Measurements from ENCODE around the gene POLK.

POLK gene

GRCh38 chr5:75622564-75622963, 110.9 kb downstream of the POLK start:
- no peak overlapping the region for H3K4me3 ChIP-seq (ENCODE audit: low read depth, low read length)
- DNase-seq (ENCODE audit: low read depth): no peak
- no peak for TF ChIP-seq MAX (IDR thresholded peaks at IDR 0.05; ENCODE audit: low read depth, low read length)
- no peak for TF ChIP-seq CTCF (IDR thresholded peaks at IDR 0.05; ENCODE audit: low read depth, low read length)
- no peak for TF ChIP-seq MYC (IDR thresholded peaks at IDR 0.05; ENCODE audit: low read depth, low read length)
- TF ChIP-seq POLR2A (IDR thresholded peaks at IDR 0.05; ENCODE audit: extremely low read depth, insufficient read length): no peak

- TF ChIP-seq MYC (IDR thresholded peaks at IDR 0.05; ENCODE audit: low read depth, low read length): no peak
- no peak for TF ChIP-seq MAX (IDR thresholded peaks at IDR 0.05; ENCODE audit: low read depth, low read length)
- no peak for DNase-seq (ENCODE audit: low read depth)
- no peak overlapping the region for H3K4me3 ChIP-seq (ENCODE audit: low read depth, low read length)
Observed at GRCh38 chr5:75623846-75624245, 112.2 kb downstream of the POLK start.

GRCh38 chr5:75626959-75627358, 115.3 kb downstream of the POLK start:
- TF ChIP-seq MYC (IDR thresholded peaks at IDR 0.05; ENCODE audit: low read depth, low read length) (no peak), POLR2A (IDR thresholded peaks at IDR 0.05; ENCODE audit: extremely low read depth, insufficient read length) (no peak), CTCF (IDR thresholded peaks at IDR 0.05; ENCODE audit: low read depth, low read length) (no peak), MAX (IDR thresholded peaks at IDR 0.05; ENCODE audit: low read depth, low read length) (no peak)
- H3K4me3 ChIP-seq (ENCODE audit: low read depth, low read length): no peak overlapping the region
- DNase-seq (ENCODE audit: low read depth): no peak

GRCh38 chr5:75627801-75628200, 116.1 kb downstream of the POLK start:
- DNase-seq (ENCODE audit: low read depth): no peak
- no peak for TF ChIP-seq CTCF (IDR thresholded peaks at IDR 0.05; ENCODE audit: low read depth, low read length)
- TF ChIP-seq POLR2A (IDR thresholded peaks at IDR 0.05; ENCODE audit: extremely low read depth, insufficient read length): no peak
- no peak for TF ChIP-seq MYC (IDR thresholded peaks at IDR 0.05; ENCODE audit: low read depth, low read length)
- no peak overlapping the region for H3K4me3 ChIP-seq (ENCODE audit: low read depth, low read length)

GRCh38 chr5:75630875-75631274, 119.2 kb downstream of the POLK start:
- no peak overlapping the region for H3K4me3 ChIP-seq (ENCODE audit: low read depth, low read length)
- no peak for DNase-seq (ENCODE audit: low read depth)
- TF ChIP-seq MAX (IDR thresholded peaks at IDR 0.05; ENCODE audit: low read depth, low read length) (no peak), POLR2A (IDR thresholded peaks at IDR 0.05; ENCODE audit: extremely low read depth, insufficient read length) (no peak)

GRCh38 chr5:75632321-75632720, 120.6 kb downstream of the POLK start:
- TF ChIP-seq CTCF (IDR thresholded peaks at IDR 0.05; ENCODE audit: low read depth, low read length): no peak
- TF ChIP-seq MYC (IDR thresholded peaks at IDR 0.05; ENCODE audit: low read depth, low read length): no peak
- H3K4me3 ChIP-seq (ENCODE audit: low read depth, low read length): no peak overlapping the region
- no peak for DNase-seq (ENCODE audit: low read depth)

- DNase-seq (ENCODE audit: low read depth): no peak
- TF ChIP-seq MYC (IDR thresholded peaks at IDR 0.05; ENCODE audit: low read depth, low read length) (no peak), MAX (IDR thresholded peaks at IDR 0.05; ENCODE audit: low read depth, low read length) (no peak), CTCF (IDR thresholded peaks at IDR 0.05; ENCODE audit: low read depth, low read length) (no peak), POLR2A (IDR thresholded peaks at IDR 0.05; ENCODE audit: extremely low read depth, insufficient read length) (no peak)
- H3K4me3 ChIP-seq (ENCODE audit: low read depth, low read length): no peak overlapping the region
Observed at GRCh38 chr5:75637949-75638348, 126.3 kb downstream of the POLK start.

Data from NB4 (cell line).